GM19468 (cell line): ENCODE results near the gene ZXDC.

Experiments used
- ATAC-seq: cut with Tn5 transposase; IDR thresholded peaks from one replicate; pipeline ENCODE4 v1.9.1; 2021; ENCODE audit warnings: mild to moderate bottlenecking, moderate library complexity, moderate number of reproducible peaks; ENCODE audit not compliant: unreplicated experiment; ENCODE audit errors: extremely low read depth

The ZXDC gene

DNA sequence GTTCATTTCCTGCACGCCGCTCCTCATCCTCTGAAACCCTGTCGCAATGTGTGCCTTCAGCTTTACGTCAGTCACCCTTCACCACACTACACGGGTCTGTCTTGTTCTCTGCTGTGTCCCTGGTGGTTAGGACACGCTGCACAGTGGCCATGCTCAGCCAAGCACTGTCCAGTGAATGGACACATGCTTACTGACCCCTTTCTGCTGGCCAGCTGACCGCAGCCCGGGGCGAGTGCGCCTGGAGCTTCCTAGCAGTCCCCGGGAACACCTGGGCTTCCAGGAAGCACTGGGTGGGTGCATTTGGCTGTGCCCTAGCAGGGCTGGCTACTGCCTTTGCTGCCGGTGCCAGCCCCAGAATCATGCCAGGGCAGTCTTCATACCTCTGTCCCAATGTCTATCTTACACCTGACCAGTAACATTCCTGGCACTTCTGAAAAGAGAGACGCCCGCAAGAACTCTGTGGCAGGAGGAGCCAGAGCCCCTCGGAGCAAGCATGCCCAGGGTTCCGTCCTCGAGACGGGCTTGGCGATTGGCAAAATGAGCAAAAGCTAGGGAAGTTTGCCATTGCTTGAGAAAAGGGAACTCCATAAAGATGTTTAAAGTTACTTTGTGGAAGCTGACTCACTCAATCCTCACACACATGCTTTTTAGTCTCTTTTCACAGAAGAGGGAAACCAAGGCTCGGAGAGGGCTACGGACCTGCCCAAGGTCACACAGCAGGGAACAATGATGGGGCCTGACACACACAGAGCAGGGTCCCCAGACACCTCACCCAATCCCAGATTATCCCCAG is 15.7 kb upstream of the ZXDC start:
- ATAC-seq, result no peak

DNA sequence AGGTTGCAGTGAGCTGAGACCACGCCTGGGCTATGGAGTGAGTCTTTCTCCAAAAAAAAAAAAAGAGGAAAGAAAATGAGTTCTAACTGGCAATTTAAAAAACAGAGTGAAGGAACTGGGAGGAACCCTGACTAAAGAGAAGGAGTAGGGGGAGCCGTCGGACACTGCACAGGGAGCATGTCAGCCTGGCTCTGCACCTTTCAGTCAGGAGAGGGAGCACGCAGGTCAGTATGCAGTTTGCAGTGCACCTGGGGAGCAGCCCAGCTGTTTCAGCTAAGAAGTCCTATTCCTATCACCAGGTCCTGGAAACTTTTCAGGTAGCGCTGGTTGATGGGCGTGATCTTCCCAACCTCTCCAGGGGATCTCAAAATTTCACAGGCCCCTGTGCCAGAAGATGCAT is 14.9 kb upstream of the ZXDC start:
- no peak for ATAC-seq

DNA sequence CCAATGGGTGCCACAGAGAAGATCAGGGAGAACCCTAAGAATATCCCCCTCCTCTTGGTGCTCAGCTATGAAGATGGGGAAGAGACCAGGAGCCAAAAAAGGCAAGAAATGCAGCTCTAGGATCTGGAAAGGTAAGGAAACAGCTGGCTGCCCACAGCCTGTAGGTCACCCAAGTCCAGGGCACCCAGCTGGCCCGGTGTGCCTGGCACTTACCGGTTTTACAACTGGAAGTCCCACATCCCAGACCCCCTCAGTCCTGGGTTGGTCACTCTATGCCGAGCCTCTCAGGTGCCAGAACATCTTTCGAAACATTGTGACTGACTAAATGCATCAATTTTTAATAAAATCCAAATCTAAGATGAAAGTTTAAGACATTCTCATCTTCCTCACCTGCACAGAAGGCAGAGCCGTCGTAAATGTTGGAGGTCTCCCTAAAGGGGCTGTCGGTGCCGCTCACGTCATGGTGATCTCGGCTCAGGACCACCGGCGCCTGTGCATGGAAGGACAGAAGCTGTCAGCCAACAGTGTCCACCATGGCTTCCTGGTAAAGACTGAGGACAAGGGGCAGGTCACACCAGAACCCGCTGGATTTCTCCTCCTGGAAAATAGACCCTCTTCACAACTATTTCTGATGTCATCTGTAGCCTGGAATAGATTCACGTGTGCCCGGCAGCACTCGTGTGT is 13.3 kb upstream of the ZXDC start:
- ATAC-seq, result no peak

DNA sequence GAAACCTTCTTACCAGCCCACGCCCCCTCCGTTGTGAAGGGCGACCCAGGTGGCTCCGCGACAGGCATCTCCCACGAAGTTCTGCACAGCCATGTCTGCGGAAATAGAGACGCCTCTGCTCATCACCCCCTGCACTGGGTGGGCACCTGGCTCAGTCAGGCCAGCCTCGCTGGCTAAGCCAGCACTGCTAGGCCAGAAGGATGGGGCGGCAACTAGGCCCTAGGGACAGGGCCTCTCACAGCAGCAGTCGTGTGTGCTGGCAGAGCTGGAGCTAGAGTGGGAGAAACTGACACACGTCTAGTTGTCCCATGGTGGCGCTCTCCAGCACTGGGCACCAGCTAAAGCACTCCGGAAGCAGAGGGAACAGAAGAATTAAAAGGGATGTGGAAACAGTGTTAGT is 12.5 kb upstream of the ZXDC start:
- ATAC-seq, result no peak

DNA sequence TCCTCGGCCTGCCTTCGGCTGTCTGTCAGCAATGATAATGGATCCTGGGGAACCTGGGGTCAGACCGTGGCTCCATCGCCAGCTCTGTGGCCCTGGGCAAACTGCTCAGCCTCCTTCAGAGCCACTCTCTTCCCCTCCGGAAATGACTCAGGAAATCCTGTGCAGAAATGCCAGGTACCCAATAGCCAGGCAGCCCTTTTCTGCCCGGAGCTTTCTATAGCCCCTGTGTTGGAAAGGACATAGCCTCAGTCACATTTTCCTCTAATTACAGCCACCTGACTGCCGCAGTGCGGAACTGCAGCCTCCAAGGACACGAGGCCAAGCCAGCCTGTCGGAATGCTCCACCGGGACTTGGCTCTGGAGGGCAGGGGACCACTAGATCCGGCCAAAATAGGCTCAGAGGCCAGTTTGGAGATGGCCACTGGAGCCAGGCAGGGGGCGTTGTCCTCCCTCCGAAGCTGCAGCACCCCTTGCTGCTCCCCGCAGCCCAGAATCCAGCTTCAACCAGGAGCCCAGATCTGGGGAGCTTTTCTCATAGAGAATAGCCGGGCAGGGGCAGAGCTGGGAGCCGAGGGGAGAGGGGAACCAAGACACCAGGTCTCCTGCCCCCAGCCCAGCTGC is 11.6 kb upstream of the ZXDC start:
- no peak for ATAC-seq

DNA sequence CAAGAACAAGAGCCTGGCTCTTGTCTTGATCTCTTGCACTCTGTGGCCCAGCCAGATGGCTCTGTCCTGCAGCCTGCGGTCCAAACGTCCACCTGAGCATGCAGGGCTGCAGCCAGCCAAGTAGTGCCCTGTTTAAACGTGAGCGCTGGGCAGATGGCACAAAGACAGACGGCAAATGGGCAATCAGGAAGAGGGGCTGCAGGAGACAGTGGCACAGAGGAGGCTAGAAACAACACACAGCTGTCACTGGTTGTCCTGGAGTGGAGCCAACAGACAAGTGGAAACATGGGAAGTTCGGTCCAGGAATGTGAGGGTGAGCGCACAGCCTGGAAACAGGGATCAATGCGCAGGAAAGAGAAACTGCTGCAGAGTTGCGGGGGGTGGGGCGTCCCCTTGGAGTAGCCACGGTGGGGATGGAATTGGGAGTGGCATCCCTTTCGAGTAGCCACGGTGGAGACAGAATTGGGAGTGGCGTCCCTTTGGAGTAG is 10.7 kb upstream of the ZXDC start:
- no peak for ATAC-seq

DNA sequence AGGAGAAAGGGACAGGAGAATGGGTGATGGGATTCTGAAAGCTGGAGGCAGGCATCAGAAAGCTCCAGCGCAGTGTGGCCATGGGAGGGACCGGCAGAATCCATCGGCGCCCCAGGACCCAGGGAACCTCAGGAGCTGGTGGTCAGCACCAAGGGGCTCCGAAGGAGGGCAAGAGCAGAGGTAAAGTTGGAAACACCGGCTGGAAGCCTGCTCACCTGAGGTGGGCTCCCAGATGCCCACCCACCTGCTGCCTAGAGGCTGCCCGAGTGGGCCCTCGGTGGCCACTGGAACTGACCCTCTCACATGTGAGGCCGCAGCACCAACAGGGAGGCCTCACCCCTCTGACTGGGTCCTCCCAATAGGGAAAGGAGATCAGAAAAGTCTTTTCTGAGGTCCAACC is 10.3 kb upstream of the ZXDC start:
- ATAC-seq, result no peak

DNA sequence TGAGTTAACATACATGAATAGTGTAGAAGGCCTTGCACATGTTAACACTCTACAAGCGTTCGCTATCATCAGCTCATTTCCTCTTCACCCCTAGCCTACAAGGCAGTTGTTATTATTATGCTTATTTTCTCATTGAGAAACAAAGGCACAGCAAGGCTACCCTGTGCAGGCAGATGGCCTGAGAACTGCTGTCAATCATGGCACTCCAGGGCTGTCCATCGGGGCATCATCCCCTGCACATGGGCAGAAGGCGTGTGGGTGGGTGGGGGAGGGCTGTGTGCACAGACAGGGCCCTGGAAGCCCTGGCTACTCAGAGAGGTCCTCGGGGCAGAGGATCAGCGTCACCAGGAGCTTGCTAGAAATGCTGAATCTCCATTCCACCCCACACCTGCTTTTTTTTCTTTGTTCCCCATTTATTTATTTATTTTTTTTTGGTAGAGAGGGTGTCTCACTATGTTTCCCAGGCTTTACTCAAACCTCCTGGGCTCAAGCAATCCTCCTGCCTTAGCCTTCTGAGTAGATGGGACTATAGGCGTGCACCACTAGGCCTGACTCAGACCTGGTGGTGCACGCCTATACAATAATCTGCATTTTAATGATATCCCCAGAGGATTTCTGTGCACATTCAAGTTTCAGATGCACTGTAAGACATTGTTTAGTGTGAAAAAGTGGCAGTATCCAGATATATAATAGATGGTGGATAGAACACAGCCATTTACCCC is 9.6 kb upstream of the ZXDC start:
- no peak for ATAC-seq

DNA sequence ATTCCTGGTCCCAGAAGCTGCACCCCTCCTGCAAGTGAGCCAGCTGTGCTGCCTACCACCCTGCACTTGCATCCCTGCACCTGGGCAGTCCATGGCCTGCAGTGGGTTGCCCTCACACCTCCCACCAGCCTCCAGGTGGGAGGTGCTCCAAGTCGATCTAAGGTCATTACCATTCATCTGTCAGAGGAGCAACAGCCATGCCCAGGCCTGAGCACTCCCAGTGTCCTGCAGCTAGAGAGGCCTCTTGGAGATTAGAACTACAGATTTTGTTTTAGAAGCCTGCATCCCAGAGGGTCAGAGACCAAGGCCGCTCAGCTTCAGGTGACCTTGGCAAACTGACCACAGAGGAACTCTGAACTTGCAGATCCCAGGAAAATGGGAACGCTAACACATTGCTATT is 9.0 kb upstream of the ZXDC start:
- no peak for ATAC-seq

DNA sequence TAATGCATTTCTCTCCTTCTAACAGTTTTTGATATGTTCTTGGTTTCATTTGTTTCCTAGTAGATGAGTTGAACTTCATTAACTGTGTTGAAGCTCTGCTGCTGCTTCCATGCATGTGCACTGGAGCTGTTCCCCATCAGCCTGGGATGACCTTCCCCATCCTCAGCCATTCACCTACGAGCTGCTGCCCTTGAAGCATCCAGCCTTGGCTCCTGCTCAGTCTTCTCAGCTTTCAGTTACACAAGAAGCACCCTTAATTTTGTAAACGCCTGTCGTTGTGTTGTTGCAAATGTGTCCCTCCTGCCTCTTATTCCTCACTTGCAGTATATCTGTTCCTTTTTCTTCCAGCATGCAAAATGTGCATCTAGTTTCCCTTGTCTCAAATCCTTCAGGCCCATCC is 8.5 kb upstream of the ZXDC start:
- ATAC-seq, result no peak

DNA sequence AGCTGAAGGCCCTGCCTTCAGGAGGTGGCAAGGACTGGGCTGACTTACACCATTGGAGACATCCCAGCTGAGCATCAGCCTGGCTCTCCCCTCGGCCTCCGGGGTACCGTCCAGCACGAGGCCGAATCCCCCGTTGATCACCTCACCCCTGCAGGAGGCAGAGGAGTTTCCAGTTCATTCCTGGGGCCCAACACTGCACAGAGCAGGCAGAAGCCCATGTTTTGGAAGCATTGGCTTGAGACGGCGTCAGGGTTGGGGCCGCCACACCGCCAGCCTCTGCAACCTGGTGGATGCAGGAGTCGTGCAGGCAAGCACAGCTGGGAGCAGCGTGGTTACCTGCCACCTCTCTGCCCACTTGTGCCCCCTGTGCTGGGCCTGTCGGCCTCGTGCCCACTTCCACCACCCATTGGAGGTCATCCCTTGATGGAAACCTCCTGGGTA is 7.7 kb upstream of the ZXDC start:
- no peak for ATAC-seq

DNA sequence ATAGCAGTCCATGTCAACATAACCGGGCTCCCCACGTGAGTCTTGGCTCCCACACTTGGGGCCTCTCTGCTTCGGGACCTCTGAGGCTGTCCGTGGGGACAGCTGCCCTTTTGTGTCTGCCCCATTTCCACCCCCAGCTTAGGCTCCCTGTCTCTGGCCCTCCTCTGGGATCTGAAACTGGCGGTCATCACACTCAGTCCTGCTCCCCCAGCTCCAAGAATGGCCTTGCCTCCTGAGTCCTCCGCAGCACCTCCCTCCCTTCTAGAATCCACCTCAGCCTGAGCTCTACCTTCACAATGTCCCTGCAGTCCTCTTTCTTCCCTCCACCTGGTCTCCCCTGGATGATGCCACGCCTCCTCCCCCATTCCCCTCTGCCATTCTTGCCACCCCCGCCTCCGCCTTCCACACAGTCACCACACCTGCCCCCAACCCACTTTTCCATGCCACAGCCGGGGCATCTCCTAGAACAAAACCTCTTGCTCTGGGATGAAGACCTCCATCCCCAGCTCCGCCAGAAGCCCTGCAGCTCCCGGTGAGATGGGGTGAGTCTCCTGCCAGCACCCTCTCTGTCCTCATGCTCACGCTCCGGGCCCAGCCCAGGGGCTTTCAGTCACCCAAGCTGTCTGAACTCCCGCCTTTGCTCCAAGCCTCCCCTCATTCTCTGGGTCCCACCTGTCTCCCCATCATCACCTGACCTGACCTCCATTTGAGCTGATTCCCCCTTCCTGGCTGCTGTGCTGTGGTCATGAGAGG is 7.0 kb upstream of the ZXDC start:
- ATAC-seq, result no peak

DNA sequence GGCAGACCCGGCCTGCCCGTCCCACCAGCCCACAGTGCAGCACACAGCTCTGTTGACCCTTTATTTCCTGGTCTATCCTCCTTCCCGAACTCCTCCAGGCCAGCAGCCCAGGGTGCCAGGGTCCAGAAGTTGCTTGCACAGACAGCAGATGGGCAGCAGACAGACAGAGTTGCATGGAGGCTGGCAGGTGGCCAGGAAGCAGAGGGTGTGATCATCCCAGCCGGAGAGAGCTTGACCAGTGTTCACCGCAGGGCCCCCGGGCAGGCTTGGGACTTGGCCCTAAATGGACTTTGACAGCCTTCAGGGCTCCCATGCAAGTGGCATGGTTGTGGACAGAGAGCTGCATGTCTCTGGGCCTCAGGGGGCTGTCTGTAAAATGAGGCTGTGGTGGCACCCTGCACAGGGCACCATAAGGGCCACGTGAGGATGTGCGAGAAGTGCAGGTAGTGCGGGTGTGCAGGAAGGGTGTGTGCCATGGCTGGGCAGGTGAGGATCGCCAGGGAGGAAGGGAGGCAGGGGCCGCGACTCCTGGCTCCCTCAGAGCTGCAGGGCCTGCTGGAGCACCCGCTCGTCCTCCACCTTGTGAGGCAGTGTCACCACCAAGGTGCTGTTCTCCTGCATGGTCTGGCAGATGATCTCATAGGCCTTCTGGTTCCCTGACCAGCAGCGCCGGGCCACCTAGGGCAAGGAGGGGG is 6.3 kb upstream of the ZXDC start:
- no peak for ATAC-seq

DNA sequence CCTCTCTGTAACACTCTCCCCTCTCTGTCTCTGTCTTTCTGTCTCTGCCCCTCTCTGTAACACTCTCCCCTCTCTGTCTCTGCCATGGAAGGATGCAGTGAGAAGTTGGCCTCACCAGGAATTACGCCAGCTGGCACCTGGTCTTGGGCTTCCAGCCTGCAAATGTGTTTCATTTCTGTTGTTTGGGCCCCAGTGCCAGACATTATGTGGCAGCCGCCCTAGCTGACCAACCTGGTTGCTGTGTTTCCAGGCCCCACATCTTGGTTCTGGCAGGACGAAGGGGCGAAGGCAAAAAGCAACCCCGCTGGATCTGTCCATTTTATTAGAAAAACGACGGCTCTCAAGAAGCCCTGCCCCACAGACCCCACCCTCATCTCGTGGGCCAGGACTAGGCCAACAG is 5.2 kb upstream of the ZXDC start:
- no peak for ATAC-seq

DNA sequence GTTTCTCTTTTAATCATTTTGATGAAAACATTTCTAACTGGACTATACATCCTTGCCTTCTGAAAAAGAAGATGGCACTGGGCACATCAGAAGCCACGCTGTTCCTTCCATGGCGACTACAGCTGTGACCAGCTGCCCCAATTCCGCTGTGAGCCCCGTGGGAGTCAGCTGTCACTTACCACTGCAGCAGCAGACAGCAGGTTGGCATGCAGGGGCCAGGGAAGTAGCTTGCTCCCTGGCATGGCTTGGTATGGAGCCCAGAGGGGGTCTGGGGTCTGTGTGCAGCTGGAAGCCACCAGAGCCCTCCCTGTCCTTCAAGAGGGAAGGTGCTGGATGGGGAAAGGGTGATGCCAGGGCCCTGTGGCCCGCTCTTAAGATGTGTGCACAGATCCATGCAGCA is 4.5 kb upstream of the ZXDC start:
- ATAC-seq, result no peak

DNA sequence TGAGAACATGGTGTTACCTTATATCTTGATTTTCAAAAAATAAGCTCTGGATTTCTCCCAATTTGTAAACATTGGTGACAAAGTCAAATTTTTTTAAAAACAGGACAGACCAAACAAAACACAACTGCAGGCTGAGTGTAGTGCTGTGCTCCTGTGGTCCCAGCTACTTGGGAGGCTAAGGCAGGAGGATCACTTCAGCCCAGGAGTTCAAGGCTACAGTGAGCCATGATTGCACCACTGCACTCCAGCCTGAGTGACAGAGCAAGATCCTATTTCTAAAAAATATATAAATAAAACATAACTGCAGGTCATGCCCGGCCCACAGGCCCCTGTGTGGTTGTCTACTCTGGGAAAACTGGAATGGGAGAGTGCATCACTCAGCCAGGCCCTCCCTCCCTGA is 4.0 kb upstream of the ZXDC start:
- ATAC-seq, result no peak

DNA sequence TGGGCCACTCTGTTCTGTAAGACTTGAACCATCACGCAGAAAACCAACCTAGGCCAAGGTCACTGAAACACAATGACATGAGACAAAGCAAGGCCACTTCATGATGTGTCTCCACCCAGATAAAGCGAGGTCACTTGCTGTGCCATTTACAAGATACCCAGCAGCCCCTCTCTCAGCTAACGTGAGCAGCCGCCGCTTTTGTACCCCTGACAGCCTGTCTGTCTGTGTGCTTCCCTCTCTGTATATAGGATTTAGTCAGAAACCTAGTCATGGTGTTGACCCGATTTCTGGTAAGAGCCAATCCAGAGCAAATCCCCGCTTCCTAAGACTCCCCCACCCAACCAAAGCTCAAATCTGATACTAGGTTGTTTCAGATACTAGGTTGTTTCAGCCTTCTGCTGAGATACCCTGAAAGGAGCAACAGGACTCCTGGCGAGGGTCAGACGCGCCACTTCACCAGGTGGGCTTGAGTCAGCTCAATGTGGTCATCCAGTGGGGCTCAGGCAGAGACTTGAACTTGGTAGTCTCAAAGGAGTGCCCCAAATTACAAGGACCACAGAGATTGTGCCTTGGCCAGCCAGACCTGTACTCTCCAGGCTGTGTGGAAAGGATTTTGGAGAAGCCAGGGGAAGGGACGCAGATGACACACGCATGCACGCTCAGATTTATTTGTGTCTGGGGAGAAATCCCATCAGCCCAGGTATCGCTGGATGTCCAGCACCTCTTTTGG is 3.1 kb upstream of the ZXDC start:
- no peak for ATAC-seq

DNA sequence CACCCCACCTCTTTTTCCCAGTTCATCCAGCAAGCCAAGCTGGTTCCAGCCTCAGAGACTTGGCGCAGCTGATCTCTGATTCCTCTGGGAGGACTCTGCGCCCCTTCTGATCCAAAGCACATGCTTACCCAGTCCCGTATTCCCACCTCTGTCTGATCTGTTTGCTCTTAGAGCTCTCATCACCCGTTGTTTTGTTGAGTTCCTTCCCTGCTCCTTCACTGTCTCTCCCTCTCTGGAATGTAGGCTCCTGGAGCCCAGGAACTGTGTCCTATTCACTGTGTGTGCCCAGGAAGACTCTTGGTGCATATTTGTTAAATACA is 1.3 kb upstream of the ZXDC start:
- ATAC-seq, result no peak
